ENCODE data around the gene PCGF3. TPM values are rescaled to one million over a fixed set of nuclear protein-coding genes. Genes with fewer than 3 reads are reported as not detected.

The PCGF3 gene
- total RNA-seq, 3 donors from 2014 or later: 45.5 to 66.9 (median 56.7) TPM

DNA sequence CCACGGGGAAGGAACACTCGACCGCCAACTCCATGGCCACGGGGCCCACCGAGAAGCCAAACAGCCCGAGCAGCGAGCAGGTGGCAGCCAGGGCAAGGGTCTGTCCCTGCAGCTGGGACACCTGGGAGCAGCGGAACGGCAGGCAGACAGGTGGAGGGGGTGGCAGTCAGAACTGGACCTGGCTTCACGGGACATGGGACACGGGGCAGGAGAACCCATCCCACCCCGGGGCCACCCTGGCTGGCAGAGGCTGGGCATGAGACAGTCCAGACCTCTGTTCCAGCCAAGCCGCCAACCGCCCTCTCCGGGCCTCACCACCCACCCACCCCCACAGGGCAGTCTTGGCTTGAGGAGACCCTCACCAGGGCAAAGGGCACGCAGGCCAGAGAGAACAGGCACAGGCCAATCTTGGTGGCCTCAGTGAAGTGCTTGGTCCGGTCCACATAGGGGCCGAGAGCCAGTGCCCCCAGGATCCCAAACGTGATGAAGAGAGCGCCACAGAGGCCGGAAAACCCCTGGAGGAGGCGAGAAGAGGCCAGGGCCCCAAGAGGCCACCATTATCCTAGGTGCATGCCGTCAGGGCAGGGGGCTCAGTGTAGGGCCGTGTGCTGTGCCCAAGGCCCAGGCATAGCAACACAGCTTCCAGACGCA is 22.3 kb upstream of the PCGF3 start:
- peak in 2 of 3 donors; percentile 53 to 60 for DNase-seq
- Histone ChIP-seq H3K9me3 (no peaks in the 10 kb centered on the region), H3K4me3 (no peak overlapping the region), H3K4me1 (ENCODE audit: low read depth) (peaks cover 57% of the 10 kb centered on the region), H3K36me3 (ENCODE audit: low read depth) (no peaks in the 10 kb centered on the region)
- intact Hi-C loops (cut with DNase I, micrococcal nuclease): no loop called here
- TF ChIP-seq, protein P1, sequence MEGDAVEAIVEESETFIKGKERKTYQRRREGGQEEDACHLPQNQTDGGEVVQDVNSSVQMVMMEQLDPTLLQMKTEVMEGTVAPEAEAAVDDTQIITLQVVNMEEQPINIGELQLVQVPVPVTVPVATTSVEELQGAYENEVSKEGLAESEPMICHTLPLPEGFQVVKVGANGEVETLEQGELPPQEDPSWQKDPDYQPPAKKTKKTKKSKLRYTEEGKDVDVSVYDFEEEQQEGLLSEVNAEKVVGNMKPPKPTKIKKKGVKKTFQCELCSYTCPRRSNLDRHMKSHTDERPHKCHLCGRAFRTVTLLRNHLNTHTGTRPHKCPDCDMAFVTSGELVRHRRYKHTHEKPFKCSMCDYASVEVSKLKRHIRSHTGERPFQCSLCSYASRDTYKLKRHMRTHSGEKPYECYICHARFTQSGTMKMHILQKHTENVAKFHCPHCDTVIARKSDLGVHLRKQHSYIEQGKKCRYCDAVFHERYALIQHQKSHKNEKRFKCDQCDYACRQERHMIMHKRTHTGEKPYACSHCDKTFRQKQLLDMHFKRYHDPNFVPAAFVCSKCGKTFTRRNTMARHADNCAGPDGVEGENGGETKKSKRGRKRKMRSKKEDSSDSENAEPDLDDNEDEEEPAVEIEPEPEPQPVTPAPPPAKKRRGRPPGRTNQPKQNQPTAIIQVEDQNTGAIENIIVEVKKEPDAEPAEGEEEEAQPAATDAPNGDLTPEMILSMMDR (IDR thresholded peaks at IDR 0.05): no peak
- ATAC-seq: no peak

DNA sequence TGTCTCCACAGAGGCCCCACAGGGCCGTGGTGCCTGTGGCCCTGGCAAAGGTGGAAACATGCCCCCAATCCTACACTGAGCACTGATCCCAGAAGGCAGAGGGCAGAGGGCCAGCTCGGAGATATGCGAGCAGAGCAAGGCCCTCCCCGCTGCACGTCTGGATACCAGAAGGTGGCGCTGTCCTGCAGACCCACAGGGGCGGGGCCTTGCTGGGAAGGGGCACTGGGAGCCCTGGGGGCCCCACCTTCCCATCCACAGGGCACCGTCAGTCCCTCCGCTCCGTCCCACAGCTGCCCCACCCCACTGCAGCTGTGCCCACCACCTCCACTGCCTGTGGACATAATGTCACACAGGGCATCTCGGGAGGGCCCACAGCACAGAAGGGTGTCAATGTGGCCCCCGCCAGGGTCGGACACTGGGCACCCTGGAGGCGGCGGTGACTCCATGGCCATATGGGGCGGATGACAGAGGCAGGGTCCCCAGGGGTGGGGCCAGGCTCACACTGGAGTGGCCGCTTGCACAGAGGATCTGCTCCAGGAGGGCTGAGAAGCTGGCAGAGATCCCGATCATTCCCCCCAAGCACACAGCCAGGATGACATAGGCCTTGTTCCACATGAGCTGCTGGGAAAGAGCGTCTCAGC is 21.5 kb upstream of the PCGF3 start:
- peak; percentile 39 for ATAC-seq
- Histone ChIP-seq H3K4me3 (no peak overlapping the region), H3K9me3 (no peaks in the 10 kb centered on the region), H3K4me1 (ENCODE audit: low read depth) (peaks cover 60% of the 10 kb centered on the region), H3K36me3 (ENCODE audit: low read depth) (no peaks in the 10 kb centered on the region)
- TF ChIP-seq, protein P1 (IDR thresholded peaks at IDR 0.05): peak; percentile 70
- intact Hi-C loops (cut with DNase I, micrococcal nuclease): no loop called here
- peak; percentile 77 to 84 (median 81) for DNase-seq

DNA sequence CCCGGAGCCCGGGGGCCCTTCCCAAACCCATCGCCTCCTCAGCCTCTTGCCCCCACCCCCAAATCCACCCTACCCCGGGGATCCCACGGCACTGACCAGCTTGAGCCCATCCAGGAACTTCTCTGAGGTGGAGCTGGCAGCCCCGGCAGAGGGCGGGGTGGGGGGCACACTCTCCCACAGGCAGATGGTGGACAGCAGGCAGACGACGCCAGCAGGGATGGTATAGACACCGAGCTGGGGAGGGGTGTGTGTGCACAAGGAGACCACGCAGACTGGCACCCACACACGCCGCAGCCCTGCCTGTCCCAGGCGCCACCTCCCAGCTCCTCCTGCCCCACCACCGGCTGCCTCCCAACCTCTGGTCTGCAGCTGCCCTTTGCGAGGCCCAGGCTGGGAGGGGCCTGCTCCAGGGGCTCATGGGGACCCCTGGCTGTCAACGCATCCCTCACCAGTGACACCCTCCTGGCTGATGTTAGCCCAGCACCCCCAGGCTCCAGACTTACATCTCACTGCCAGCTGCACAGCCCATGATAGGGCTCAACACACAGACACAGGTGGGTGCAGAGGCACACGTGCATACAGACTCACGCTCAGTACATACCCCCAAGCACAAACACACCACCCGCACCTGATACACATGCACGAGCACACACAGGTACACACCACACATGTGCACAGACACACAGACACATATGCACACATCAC is 20.9 kb upstream of the PCGF3 start:
- H3K36me3 ChIP-seq (ENCODE audit: low read depth): no peaks in the 10 kb centered on the region
- H3K9me3 ChIP-seq: no peaks in the 10 kb centered on the region
- H3K4me1 ChIP-seq (ENCODE audit: low read depth): peaks cover 66% of the 10 kb centered on the region
- peak in 1 of 3 donors; percentile 62 for DNase-seq
- intact Hi-C loops (cut with DNase I, micrococcal nuclease): no loop called here
- no peak overlapping the region for H3K4me3 ChIP-seq
- ATAC-seq: no peak
- TF ChIP-seq, protein P1 (IDR thresholded peaks at IDR 0.05): no peak

- TF ChIP-seq, protein P1 (IDR thresholded peaks at IDR 0.05): no peak
- H3K4me1 ChIP-seq (ENCODE audit: low read depth): peaks cover 60% of the 10 kb centered on the region
- no peak overlapping the region for H3K4me3 ChIP-seq
- intact Hi-C loops (cut with DNase I, micrococcal nuclease): no loop called here
- no peak for DNase-seq
- H3K36me3 ChIP-seq (ENCODE audit: low read depth): no peaks in the 10 kb centered on the region
- ATAC-seq: no peak
- H3K9me3 ChIP-seq: no peaks in the 10 kb centered on the region
Measured at GRCh38 chr4:685679-686412, 19.8 kb upstream of the PCGF3 start.

GRCh38 chr4:686413-687040 is 19.1 kb upstream of the PCGF3 start:
- DNase-seq (peak; percentile 24 to 66 (median 59)), ATAC-seq (no peak)
- Histone ChIP-seq H3K36me3 (ENCODE audit: low read depth) (no peaks in the 10 kb centered on the region), H3K9me3 (no peaks in the 10 kb centered on the region), H3K4me3 (no peak overlapping the region), H3K4me1 (ENCODE audit: low read depth) (peaks cover 56% of the 10 kb centered on the region)
- intact Hi-C loops (cut with DNase I, micrococcal nuclease): no loop called here
- TF ChIP-seq, protein P1 (IDR thresholded peaks at IDR 0.05): no peak
